ENCODE results near the gene CMTM1.

The CMTM1 gene

DNA sequence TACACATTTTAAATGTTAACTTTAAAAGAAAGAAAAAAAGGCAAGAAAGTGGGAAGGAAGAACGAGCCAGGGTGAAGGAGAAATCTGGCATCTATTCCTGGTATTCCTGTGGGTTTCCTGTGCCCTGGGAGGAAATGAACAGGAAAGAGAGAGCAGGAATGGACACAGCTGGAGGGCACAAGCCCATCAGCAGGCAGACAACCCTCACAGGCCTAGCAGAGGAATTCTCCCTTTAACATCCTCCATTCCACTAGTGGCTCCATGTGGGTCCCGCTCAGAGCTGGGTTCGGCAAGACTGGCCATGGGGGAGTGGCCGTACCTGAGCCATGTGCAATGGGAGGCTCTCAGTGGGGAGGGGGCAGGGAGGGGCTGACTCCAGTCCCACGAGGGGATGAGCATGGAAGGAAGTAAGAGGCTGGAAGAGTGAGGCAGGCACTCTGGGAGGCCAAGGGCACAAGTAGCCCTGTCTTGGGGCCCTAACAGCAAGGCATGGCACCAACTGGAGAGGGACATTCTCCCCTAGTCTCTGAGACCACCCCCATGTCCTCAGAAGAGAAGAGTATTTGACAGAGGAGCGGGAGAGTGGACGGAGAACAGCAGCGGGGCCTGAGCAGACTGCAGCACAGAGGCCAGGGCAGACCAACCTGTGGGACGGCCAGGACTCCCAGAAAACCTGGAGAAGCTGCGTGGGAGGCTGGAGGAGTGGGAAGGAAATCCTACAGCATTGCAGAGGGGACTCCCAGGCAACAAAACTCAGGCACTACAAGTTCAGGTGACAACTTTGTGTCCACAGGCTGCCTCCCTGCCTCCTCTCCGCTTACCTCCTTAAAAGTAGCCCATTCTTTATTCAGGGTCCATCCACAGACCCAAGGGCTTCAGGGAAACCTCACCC, 46.5 kb upstream of the CMTM1 start:
- H3K27me3 ChIP-seq: no peaks in the 10 kb centered on the region
- no peak overlapping the region for H3K4me3 ChIP-seq
- DNase-seq: no peak
- H3K4me1 ChIP-seq: peaks cover 0 to 66% (median 47%) of the 10 kb centered on the region in 4 donors
- peak overlapping the region; percentile 54 to 95 for H3K27ac ChIP-seq
- H3K36me3 ChIP-seq: peaks cover 4 to 41% (median 8%) of the 10 kb centered on the region in 3 donors
- TF ChIP-seq, protein P1, sequence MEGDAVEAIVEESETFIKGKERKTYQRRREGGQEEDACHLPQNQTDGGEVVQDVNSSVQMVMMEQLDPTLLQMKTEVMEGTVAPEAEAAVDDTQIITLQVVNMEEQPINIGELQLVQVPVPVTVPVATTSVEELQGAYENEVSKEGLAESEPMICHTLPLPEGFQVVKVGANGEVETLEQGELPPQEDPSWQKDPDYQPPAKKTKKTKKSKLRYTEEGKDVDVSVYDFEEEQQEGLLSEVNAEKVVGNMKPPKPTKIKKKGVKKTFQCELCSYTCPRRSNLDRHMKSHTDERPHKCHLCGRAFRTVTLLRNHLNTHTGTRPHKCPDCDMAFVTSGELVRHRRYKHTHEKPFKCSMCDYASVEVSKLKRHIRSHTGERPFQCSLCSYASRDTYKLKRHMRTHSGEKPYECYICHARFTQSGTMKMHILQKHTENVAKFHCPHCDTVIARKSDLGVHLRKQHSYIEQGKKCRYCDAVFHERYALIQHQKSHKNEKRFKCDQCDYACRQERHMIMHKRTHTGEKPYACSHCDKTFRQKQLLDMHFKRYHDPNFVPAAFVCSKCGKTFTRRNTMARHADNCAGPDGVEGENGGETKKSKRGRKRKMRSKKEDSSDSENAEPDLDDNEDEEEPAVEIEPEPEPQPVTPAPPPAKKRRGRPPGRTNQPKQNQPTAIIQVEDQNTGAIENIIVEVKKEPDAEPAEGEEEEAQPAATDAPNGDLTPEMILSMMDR (IDR thresholded peaks at IDR 0.05): no peak
- intact Hi-C loops (cut with DNase I; ENCODE audit: low total_unique reads): no loop called here
- H3K9me3 ChIP-seq: no peaks in the 10 kb centered on the region

GRCh38 chr16:66520406-66521170, 45.7 kb upstream of the CMTM1 start:
- H3K36me3 ChIP-seq: peaks cover 10 to 50% (median 15%) of the 10 kb centered on the region in 3 donors
- TF ChIP-seq, protein P1 (IDR thresholded peaks at IDR 0.05): no peak
- H3K27me3 ChIP-seq: no peaks in the 10 kb centered on the region
- H3K9me3 ChIP-seq: no peaks in the 10 kb centered on the region
- DNase-seq: peak in 1 of 2 donors; percentile 60
- intact Hi-C loops (cut with DNase I; ENCODE audit: low total_unique reads): no loop called here
- H3K27ac ChIP-seq: peak overlapping the region; percentile 54 to 95
- peaks cover 0 to 60% (median 42%) of the 10 kb centered on the region in 4 donors for H3K4me1 ChIP-seq
- H3K4me3 ChIP-seq: no peak overlapping the region

DNA sequence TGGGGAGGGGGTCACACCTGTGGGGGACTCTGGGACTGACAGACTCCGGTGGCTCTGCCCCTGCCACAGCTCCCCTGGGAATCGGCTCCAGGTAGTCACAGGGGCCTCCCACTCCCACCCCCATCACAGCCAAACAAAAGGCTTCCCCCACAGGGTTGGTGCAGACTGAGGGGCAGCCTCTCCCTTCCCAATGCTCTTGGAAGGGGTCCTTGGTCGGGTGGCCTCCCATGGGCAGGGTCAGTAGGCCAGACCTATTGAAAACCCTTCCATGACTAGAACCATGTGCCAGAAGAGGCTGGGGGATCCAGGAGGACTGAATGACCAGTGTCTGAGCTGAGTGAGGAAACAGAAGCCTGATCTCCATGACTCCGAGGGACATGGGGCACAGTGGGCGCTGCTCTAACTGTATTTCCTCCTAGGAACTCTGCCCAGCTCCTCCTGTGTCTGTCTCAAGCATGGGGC, 45.0 kb upstream of the CMTM1 start:
- H3K4me3 ChIP-seq: no peak overlapping the region
- H3K4me1 ChIP-seq: peaks cover 0 to 53% (median 35%) of the 10 kb centered on the region in 4 donors
- no peak for DNase-seq
- no peaks in the 10 kb centered on the region for H3K9me3 ChIP-seq
- intact Hi-C loops (cut with DNase I; ENCODE audit: low total_unique reads): no loop called here
- peaks cover 15 to 57% (median 22%) of the 10 kb centered on the region in 3 donors for H3K36me3 ChIP-seq
- peak overlapping the region; percentile 39 to 95 for H3K27ac ChIP-seq
- TF ChIP-seq, protein P1 (IDR thresholded peaks at IDR 0.05): no peak
- H3K27me3 ChIP-seq: no peaks in the 10 kb centered on the region

- Histone ChIP-seq H3K9me3 (no peaks in the 10 kb centered on the region), H3K27me3 (no peaks in the 10 kb centered on the region), H3K4me1 (peaks cover 0 to 45% (median 27%) of the 10 kb centered on the region in 4 donors), H3K4me3 (no peak overlapping the region), H3K27ac (peak overlapping the region; percentile 39 to 95), H3K36me3 (peaks cover 22 to 66% (median 29%) of the 10 kb centered on the region in 3 donors)
- DNase-seq: no peak
- TF ChIP-seq, protein P1 (IDR thresholded peaks at IDR 0.05): no peak
- intact Hi-C loops (cut with DNase I; ENCODE audit: low total_unique reads): no loop called here
Measured at GRCh38 chr16:66521951-66522771, 44.1 kb upstream of the CMTM1 start.

All from tibial artery (tissue), 4 donors.